DND-41 (cell line): Measurements from ENCODE around the gene SPECC1.

Source experiments
- ATAC-seq: fragments of 200-7000 bp; cut with Tn5 transposase; 3 replicates; pipeline ENCODE4 v1.9.1; 2021; ENCODE audit warnings: low read depth; ENCODE audit not compliant: insufficient read depth
- DNase-seq: peaks from one replicate; pipeline ENCODE4 v3.0.0-alpha.2; 2020
- H2AFZ ChIP-seq: 2 replicates; pipeline ENCODE4 v1.6.0; 2012; ENCODE audit warnings: low read depth, low read length
- H3K27ac ChIP-seq: 2 replicates; pipeline ENCODE4 v1.5.1; 2012; ENCODE audit warnings: low read length, inconsistent platforms
- H3K27me3 ChIP-seq: fragments of 200-600 bp; sonication (generic); 2 replicates; pipeline ENCODE4 v1.6.0; 2012; ENCODE audit warnings: low read length, mild to moderate bottlenecking, inconsistent platforms; ENCODE audit not compliant: insufficient read depth, poor library complexity
- H3K36me3 ChIP-seq: 2 replicates; pipeline ENCODE4 v1.5.1; 2012; ENCODE audit warnings: low read length, inconsistent platforms; ENCODE audit not compliant: insufficient read depth
- H3K4me1 ChIP-seq: 2 replicates; pipeline ENCODE4 v1.5.1; 2012; ENCODE audit warnings: mild to moderate bottlenecking, low read length; ENCODE audit not compliant: insufficient read depth
- H3K4me2 ChIP-seq: 2 replicates; pipeline ENCODE4 v1.6.0; 2012; ENCODE audit warnings: mild to moderate bottlenecking, moderate library complexity, low read length, inconsistent platforms; ENCODE audit not compliant: insufficient read depth
- H3K4me3 ChIP-seq, 2 experiments: fragments of 200-600 bp in 1 of 2; shearing (Covaris generic) in 1 of 2; 2 replicates each; pipeline ENCODE4 v1.5.1; 2012 to 2016; ENCODE audit warnings: inconsistent platforms in 2 of 2, low read length in 2 of 2, mild to moderate bottlenecking in 2 of 2, low read depth in 1 of 2, moderate library complexity in 1 of 2
- H3K79me2 ChIP-seq: 2 replicates; pipeline ENCODE4 v1.6.0; 2012; ENCODE audit warnings: low read length, inconsistent platforms; ENCODE audit not compliant: insufficient read depth
- H3K9ac ChIP-seq: 2 replicates; pipeline ENCODE4 v1.6.0; 2012; ENCODE audit warnings: low read depth, mild to moderate bottlenecking, inconsistent platforms, low read length, moderate library complexity
- H3K9me3 ChIP-seq: 2 replicates; pipeline ENCODE4 v1.5.1; 2012; ENCODE audit warnings: low read length, moderate library complexity, mild to moderate bottlenecking, inconsistent platforms; ENCODE audit not compliant: insufficient read depth, severe bottlenecking
- H4K20me1 ChIP-seq: 2 replicates; pipeline ENCODE4 v1.6.0; 2012; ENCODE audit warnings: low read length; ENCODE audit not compliant: insufficient read depth
- EZH2 ChIP-seq: IDR thresholded peaks from 3 replicates; pipeline ENCODE4 v1.6.1; 2012; ENCODE audit warnings: borderline replicate concordance, low read depth, mild to moderate bottlenecking, moderate library complexity, low read length, inconsistent platforms; ENCODE audit not compliant: severe bottlenecking
- TF ChIP-seq, protein P1 (sequence below): IDR thresholded peaks from 2 replicates; pipeline ENCODE4 v1.5.1; 2012; ENCODE audit warnings: borderline replicate concordance, low read length, moderate library complexity, mild to moderate bottlenecking; ENCODE audit not compliant: poor library complexity, severe bottlenecking; ENCODE audit errors: extremely low read depth

The SPECC1 gene

DNA sequence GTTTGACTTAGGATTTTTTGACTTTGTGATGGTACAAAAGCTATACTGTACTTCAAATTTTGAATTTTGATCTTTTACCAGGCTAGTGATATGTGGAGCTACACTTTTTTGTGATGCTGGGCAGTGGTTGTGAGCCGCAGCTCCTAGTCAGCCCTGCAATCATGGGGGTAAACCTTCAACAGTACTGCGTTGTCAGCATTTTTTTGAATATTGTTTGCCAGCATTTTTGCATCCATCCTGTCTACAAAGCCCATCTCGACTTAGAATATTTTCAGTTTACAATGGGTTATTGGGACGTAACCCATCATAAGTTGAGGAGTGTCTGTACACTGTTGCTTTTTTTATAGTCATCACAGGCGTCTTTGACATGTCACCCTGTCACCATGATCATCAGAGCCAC, 142.0 kb downstream of the SPECC1 start:
- no peaks in the 10 kb centered on the region for H3K79me2 ChIP-seq

DNA sequence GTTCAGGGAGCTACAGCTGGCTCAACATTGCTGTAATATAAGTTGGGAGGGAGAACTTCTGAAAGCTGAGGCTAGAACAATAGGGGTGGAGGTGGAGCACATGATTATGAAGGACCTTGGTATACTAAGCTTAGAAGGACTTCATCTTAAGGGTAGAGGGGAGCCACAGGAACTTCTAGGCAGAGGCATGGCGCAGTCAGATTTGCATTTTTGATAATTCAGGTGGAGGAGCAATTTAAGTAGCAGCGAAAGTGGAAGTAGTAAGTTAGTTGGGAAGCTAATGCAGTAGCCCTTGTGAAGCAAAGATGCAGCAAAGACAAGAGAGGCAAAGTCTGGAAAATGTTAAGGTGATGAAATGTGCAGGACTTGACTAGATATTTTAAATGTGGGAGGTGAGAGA, 144.1 kb downstream of the SPECC1 start:
- Histone ChIP-seq H3K4me1 (peaks cover 21% of the 10 kb centered on the region), H3K4me2 (no peak overlapping the region), H3K27ac (no peak overlapping the region), H3K4me3 (no peak overlapping the region), H3K27me3 (peaks cover 32% of the 10 kb centered on the region), H4K20me1 (peaks cover 6% of the 10 kb centered on the region), H3K36me3 (no peaks in the 10 kb centered on the region), H3K9ac (no peak overlapping the region), H3K79me2 (no peaks in the 10 kb centered on the region), H3K9me3 (no peaks in the 10 kb centered on the region), H2AFZ (no peak overlapping the region)
- ATAC-seq = no peak
- DNase-seq = no peak
- TF ChIP-seq, protein P1, sequence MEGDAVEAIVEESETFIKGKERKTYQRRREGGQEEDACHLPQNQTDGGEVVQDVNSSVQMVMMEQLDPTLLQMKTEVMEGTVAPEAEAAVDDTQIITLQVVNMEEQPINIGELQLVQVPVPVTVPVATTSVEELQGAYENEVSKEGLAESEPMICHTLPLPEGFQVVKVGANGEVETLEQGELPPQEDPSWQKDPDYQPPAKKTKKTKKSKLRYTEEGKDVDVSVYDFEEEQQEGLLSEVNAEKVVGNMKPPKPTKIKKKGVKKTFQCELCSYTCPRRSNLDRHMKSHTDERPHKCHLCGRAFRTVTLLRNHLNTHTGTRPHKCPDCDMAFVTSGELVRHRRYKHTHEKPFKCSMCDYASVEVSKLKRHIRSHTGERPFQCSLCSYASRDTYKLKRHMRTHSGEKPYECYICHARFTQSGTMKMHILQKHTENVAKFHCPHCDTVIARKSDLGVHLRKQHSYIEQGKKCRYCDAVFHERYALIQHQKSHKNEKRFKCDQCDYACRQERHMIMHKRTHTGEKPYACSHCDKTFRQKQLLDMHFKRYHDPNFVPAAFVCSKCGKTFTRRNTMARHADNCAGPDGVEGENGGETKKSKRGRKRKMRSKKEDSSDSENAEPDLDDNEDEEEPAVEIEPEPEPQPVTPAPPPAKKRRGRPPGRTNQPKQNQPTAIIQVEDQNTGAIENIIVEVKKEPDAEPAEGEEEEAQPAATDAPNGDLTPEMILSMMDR = no peak
- TF ChIP-seq EZH2 = no peak

More for the DNA sequence above, 142.0 kb downstream of the SPECC1 start:
- H3K27ac ChIP-seq = no peak overlapping the region
- no peak for ATAC-seq
- no peaks in the 10 kb centered on the region for H3K9me3 ChIP-seq
- H2AFZ ChIP-seq = no peak overlapping the region
- TF ChIP-seq EZH2 = no peak
- TF ChIP-seq, protein P1 = no peak
- peaks cover 11% of the 10 kb centered on the region for H3K27me3 ChIP-seq
- no peak overlapping the region for H3K9ac ChIP-seq
- no peak for DNase-seq
- no peak overlapping the region for H3K4me2 ChIP-seq
- no peaks in the 10 kb centered on the region for H3K36me3 ChIP-seq
- H3K4me1 ChIP-seq = peaks cover 11% of the 10 kb centered on the region
- H4K20me1 ChIP-seq = no peaks in the 10 kb centered on the region
- H3K4me3 ChIP-seq = no peak overlapping the region

DNA sequence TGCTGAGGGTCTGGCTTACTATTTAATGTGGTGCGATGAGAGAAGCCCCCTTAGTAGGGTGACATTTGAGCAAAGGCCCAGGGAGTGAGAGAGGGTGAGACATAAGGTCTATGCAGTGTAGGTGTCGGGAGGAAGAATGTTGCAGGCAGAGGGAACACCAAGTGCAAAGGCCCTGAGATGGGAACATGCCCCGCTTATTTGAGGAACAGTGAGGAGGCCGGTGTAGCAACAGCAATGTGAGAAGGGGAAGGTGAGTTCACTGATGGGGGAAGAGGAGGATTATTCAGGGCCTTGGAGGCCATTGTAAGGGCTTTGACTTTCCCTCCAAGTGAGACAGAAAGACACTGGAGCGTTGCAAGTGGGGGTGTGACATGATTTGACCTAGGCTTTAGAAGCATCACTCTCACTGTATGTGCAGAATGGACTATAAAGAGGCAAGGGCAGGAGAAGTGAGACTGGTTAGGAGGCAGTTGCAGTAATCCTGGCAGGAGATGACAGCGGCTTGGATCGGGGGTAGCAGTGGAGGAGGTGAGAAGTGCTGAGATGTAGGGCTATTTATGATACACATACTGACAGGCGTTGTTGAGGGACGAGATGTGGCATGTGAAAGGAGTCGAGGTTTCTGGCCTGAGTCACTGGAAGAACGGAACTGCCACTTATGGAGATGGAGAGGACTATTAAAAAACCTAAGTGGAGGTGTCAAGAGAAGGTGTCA, 145.3 kb downstream of the SPECC1 start:
- H2AFZ ChIP-seq = no peak overlapping the region
- no peak for TF ChIP-seq EZH2
- TF ChIP-seq, protein P1 = no peak
- peaks cover 36% of the 10 kb centered on the region for H3K27me3 ChIP-seq
- H3K4me2 ChIP-seq = no peak overlapping the region
- ATAC-seq (no peak), DNase-seq (no peak)
- no peak overlapping the region for H3K27ac ChIP-seq
- H3K9ac ChIP-seq = no peak overlapping the region
- peaks cover 9% of the 10 kb centered on the region for H4K20me1 ChIP-seq
- no peaks in the 10 kb centered on the region for H3K79me2 ChIP-seq
- no peak overlapping the region for H3K4me3 ChIP-seq
- H3K36me3 ChIP-seq = no peaks in the 10 kb centered on the region
- peaks cover 21% of the 10 kb centered on the region for H3K4me1 ChIP-seq
- no peaks in the 10 kb centered on the region for H3K9me3 ChIP-seq
